HG02623 (cell line): ENCODE results near the gene PHKB.

Experiments used
- ATAC-seq: cut with Tn5 transposase; IDR thresholded peaks from one replicate; pipeline ENCODE4 v1.9.1; 2021; ENCODE audit warnings: moderate library complexity; ENCODE audit not compliant: unreplicated experiment

PHKB gene

GRCh38 chr16:47721006-47721637 lies 260.0 kb downstream of the PHKB start:
- ATAC-seq: no peak

- ATAC-seq: no peak
These were observed 260.9 kb downstream of the PHKB start for GRCh38 chr16:47722046-47722445.

GRCh38 chr16:47724115-47724785 lies 263.1 kb downstream of the PHKB start:
- ATAC-seq: no peak

- no peak for ATAC-seq
These were observed 264.1 kb downstream of the PHKB start for GRCh38 chr16:47725188-47725695.

GRCh38 chr16:47726031-47726675 lies 265.0 kb downstream of the PHKB start:
- no peak for ATAC-seq

DNA sequence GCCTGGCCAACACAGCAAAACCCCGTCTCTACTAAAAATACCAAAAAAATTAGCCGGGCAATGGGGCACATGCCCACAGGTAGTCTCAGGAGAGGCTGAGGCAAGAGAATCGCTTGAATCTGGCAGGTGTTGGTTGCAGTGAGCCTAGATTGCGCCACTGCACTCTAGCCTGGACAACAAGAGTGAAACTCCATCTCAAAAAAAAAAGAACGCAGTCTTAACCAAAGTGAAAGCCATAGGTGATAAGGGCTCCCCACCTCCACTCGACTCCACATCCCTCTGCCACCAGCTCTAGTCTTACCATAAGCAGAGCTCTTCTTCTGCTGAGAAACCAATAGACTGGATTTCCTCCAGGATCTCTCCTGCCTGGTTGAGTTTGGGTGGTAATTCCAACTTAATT lies 266.0 kb downstream of the PHKB start:
- no peak for ATAC-seq

GRCh38 chr16:47728205-47728604 lies 267.1 kb downstream of the PHKB start:
- ATAC-seq: no peak

GRCh38 chr16:47729701-47730100 lies 268.6 kb downstream of the PHKB start:
- no peak for ATAC-seq

DNA sequence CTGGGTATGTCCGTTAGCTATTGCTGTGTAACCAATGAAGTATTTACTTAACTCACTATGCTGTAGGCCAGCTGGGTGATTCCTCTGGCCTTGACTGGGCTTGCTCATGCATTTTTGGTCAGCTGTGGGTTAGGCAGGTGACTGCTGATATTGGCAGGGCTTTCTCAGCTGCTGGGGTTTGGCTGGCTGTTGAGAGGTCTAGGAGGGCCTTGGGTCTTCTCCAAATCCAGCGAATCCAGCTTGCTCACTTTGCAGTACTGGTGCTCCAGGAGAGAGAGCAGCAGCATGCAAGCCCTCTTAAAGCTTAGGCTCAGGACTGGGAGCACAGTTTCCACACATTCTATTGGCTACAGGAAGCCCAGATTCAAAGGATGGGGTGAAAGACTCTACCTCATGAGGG lies 270.1 kb downstream of the PHKB start:
- no peak for ATAC-seq

DNA sequence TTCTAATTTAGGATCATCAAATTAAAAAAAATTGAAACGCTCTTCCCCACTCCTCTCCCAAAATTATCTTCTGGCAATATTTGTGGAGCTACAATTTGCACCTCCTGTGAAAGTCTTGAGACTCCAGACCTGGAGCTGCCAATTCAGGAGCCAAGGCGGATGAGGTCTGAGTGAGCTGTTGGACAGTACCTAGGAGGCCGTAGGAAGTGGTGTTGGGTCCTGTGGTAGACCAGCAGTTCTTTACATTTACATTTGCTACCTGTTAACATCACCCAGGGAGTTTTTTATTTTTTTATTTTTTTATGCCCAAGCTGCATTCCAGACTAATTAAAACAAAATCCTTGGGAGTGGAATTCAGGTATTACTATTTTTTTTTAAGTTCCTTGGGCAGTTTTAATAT lies 271.0 kb downstream of the PHKB start:
- ATAC-seq: no peak

GRCh38 chr16:47732523-47733111 lies 271.5 kb downstream of the PHKB start:
- no peak for ATAC-seq

DNA sequence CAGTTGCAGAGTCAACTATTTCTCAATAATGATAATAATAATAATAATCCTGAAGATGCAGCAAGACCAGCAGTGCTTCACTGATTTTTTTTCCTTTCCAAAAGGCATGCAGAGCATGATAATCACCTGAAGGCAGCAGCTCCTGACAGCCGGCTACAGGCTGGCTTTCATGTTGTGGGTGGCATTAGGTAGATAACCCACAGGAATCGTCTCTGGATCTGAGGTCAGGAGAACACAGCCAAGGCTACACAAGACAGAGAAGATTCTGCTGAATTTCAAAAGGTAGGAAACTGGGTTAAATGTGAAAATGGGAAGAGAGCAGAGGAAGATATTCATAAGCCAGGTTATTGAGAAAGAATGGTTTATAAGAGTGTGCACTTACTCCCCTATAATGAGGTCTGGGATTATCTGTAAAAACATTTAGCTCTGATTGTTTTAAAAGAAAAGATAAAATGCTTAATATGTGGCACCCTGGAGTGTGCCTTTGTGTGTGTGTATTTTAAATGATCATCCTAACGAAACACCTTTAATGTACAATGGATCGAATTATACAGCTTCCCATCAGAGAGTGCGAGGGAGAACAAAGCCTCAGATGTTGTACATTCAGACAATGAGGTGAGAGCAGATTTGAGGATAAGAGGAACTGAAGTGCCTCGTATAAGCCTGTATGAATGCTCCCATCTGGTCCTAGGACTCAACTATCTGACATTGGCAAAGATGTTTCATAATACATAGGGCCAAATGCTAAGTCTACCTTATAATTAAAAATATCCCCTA lies 273.1 kb downstream of the PHKB start:
- no peak for ATAC-seq

DNA sequence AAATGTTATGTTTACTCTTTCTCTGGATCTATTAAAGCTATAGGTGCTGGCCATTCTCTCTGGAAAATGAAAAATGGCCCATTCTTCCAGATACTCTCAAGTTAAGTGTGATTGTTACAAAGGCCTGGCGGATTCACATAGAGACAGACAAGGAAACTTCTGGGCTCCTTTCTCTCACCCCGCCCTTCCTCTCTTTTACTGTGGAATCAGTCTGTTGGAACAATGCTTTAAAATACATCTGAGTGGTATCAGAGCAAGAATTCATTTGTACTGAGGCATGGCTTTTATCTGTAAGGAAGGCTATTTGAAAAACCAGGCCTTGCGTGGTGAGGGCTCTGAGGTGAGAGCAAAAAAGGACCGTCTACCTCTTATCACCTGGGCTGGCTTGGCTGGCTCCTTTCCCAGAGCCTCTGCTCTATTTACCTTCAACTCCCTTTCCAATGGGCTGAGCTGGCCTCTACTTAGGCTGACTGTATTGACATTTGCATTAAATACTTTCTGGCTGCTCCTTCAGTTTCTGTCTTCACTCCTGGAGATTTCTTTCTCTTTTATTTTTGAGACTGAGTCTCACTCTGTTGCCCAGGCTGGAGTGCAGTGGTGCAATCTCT lies 274.0 kb downstream of the PHKB start:
- ATAC-seq: no peak

GRCh38 chr16:47750371-47750770 lies 289.2 kb downstream of the PHKB start:
- ATAC-seq: no peak
